Right lobe of liver (tissue), 4 donors: Measurements from ENCODE around the gene GID8.

Source experiments
- CTCF ChIP-seq, 4 donors: fragments of 200-600 bp in 3 of 4; fragments of 450-650 bp in 1 of 4; IDR thresholded peaks; one replicate each; pipeline versions ENCODE4 v1.5.1 to v1.8.0; 2016 to 2022; ENCODE audit warnings: antibody characterized with exemption in 4 of 4, mild to moderate bottlenecking in 2 of 4
- POLR2A ChIP-seq: fragments of 450-650 bp; IDR thresholded peaks from one replicate; pipeline ENCODE4 v1.6.1; 2017; ENCODE audit warnings: antibody characterized with exemption, mild to moderate bottlenecking
- donor health status: DM: no; HTN: no; CAD: no.
- donor health status: DM: no; HTN: no; CAD: no.
- donor health status: DM: no; HTN: yes; CAD: no.

GRCh38 chr20:62888910-62889309 is 49.0 kb upstream of the GID8 start:
- no peak for TF ChIP-seq CTCF (IDR thresholded peaks at IDR 0.05)
- TF ChIP-seq POLR2A, result no peak
